ENCODE data around the gene TMEM88. TPM values are rescaled to one million over a fixed set of nuclear protein-coding genes. Genes with fewer than 3 reads are reported as not detected.

The TMEM88 gene
- total RNA-seq, 1 donor from 2014 or later: 26.3 TPM

DNA sequence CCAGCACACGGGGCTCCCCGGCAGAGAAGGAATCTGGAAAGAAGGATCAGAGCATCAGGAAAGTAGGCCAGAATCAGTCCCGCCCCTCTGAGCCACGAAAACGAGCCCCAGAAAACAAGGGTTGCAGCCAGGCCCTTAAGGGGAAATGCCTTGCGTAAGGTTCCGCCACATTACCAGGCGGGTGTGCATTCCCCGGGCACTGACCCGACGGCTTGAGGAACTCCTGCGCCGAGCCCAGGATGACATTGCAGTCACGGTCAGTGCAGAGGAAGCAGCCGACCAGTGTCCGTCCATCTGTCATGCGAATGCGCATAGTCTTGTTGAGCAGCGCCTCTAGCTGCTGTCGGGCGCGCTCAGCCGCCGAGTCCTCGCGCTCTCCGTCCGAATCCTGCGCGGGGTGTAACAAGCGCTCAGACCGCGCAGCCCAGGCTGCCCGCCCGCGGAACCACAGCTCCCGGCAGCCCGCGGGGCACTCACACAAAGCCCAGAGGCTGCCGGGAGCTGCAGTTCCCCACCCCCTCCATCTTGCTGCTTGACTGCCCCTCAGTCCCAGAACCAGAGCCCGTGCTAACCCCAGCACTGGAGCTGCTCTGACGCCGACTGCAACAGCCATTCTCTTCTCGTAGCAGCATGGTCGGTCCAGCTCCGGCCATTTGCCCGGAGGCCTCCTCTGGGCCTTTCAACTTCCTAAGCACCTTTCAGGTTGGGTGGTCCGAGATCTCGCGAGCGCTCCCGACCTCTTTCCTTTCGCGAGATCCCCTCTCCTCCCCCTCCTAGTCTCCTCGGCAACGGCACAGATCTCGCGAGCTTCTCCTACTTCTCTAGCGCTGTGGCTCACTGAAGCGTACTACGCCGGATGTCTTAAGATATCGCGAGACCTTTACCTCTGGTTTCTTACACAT, 2.2 kb downstream of the TMEM88 start, which contains the start of gene NAA38:
TSS of gene NAA38 (minus strand) at position 749 of the 902 bp plus-strand sequence. CDS start at position 653, 96 bp downstream.
- intact Hi-C loops (cut with DNase I): loop anchor here (5.0 kb wide), 1 partner anchor 35 kb away; no protein-coding TSS in a partner anchor
- Histone ChIP-seq H3K4me1 (peaks cover 38% of the 10 kb centered on the region), H3K36me3 (peaks cover 0 to 12% of the 10 kb centered on the region in 2 donors), H3K4me3 (peak within 1 kb of the TSS; percentile 53 to 72), H3K27me3 (no peaks in the 10 kb centered on the region), H3K9me3 (no peaks in the 10 kb centered on the region), H3K27ac (peak within 1 kb of the TSS; percentile 85)
- TF ChIP-seq POLR2AphosphoS5 (IDR thresholded peaks at IDR 0.05; ENCODE audit: insufficient read depth in 1 of 2, low read depth in 1 of 2): peak; percentile 62 to 92
- TF ChIP-seq POLR2A (IDR thresholded peaks at IDR 0.05): peak in 1 of 2 donors; percentile 54
- TF ChIP-seq, protein P1, sequence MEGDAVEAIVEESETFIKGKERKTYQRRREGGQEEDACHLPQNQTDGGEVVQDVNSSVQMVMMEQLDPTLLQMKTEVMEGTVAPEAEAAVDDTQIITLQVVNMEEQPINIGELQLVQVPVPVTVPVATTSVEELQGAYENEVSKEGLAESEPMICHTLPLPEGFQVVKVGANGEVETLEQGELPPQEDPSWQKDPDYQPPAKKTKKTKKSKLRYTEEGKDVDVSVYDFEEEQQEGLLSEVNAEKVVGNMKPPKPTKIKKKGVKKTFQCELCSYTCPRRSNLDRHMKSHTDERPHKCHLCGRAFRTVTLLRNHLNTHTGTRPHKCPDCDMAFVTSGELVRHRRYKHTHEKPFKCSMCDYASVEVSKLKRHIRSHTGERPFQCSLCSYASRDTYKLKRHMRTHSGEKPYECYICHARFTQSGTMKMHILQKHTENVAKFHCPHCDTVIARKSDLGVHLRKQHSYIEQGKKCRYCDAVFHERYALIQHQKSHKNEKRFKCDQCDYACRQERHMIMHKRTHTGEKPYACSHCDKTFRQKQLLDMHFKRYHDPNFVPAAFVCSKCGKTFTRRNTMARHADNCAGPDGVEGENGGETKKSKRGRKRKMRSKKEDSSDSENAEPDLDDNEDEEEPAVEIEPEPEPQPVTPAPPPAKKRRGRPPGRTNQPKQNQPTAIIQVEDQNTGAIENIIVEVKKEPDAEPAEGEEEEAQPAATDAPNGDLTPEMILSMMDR (IDR thresholded peaks at IDR 0.05): peak in 2 of 3 experiments; percentile 11 to 31
- peak; percentile 96 to 99 for DNase-seq (ENCODE audit: extremely low spot score in 2 of 2)

DNA sequence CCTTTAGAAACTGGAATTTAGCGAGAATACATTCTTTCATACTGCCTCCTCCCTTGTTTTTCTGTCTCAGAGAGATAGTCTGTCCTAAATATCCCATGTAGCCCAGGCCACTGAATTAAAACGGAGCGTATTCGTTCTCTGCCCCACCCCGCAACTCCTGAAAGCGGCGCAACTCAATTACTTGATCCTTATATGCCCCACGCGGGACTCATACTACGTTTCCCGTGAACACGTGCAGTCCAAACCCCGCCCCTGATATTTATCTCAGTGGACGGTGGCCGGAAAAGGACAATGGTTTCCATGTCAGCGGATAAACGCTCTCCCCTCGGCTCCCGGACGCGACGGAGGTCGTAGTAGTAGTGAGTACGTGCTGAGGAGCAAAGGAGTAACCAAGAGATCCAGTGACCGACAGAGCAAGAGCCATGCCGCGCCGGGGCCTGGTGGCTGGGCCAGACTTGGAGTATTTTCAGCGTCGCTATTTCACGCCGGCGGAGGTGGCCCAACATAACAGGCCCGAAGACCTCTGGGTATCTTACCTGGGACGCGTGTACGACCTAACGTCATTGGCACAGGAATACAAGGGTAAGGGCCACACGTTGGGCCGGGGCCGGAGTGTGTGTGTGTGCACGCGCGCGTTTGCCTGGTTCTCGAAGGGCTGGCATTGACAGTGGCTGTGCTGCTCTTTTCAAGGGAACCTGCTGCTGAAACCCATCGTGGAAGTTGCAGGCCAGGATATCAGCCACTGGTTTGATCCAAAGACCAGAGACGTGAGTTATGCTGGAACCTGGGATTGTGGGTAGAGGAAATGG, 3.1 kb downstream of the TMEM88 start, which contains the start of gene CYB5D1:
TSS of gene CYB5D1 (plus strand) at position 291 of the 809 bp plus-strand sequence. CDS start at position 423, 132 bp downstream.
- intact Hi-C loops (cut with DNase I): loop anchor here (5.0 kb wide), 1 partner anchor 36 kb away; no protein-coding TSS in a partner anchor
- peak in 1 of 2 donors; percentile 28 for TF ChIP-seq POLR2A (IDR thresholded peaks at IDR 0.05)
- TF ChIP-seq, protein P1 (IDR thresholded peaks at IDR 0.05): no peak
- peak; percentile 57 to 96 for TF ChIP-seq POLR2AphosphoS5 (IDR thresholded peaks at IDR 0.05; ENCODE audit: insufficient read depth in 1 of 2, low read depth in 1 of 2)

DNA sequence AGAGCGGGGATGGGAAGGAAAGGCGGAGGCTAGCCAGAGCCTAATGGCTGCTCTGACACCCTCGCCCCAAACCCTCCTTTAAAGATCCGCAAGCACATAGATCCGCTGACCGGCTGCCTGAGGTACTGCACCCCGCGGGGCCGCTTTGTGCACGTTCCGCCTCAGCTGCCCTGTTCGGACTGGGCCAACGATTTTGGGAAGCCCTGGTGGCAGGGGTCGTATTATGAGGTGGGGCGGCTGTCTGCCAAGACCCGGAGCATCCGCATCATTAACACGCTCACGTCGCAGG, 3.6 kb downstream of the TMEM88 start:
- peak in 1 of 2 donors; percentile 93 for DNase-seq (ENCODE audit: extremely low spot score in 2 of 2)
- no peaks in the 10 kb centered on the region for H3K27me3 ChIP-seq
- no peaks in the 10 kb centered on the region for H3K36me3 ChIP-seq
- peaks cover 40% of the 10 kb centered on the region for H3K4me1 ChIP-seq
- peak overlapping the region; percentile 53 to 72 for H3K4me3 ChIP-seq
- H3K9me3 ChIP-seq: no peaks in the 10 kb centered on the region
- TF ChIP-seq POLR2A (IDR thresholded peaks at IDR 0.05) (no peak), POLR2AphosphoS5 (IDR thresholded peaks at IDR 0.05; ENCODE audit: insufficient read depth in 1 of 2, low read depth in 1 of 2) (no peak)
- TF ChIP-seq, protein P1 (IDR thresholded peaks at IDR 0.05): peak in 1 of 3 experiments; percentile 14
- intact Hi-C loops (cut with DNase I): loop anchor here (5.0 kb wide), 1 partner anchor 36 kb away; no protein-coding TSS in a partner anchor
- H3K27ac ChIP-seq: peak overlapping the region; percentile 85

More for the DNA sequence above, 3.1 kb downstream of the TMEM88 start, which contains the start of gene CYB5D1:
- H3K4me3 ChIP-seq: peak within 1 kb of the TSS; percentile 53 to 72
- peak; percentile 96 to 97 for DNase-seq (ENCODE audit: extremely low spot score in 2 of 2)
- no peaks in the 10 kb centered on the region for H3K9me3 ChIP-seq
- H3K27ac ChIP-seq: peak within 1 kb of the TSS; percentile 85
- peaks cover 0 to 4% of the 10 kb centered on the region in 2 donors for H3K36me3 ChIP-seq
- no peaks in the 10 kb centered on the region for H3K27me3 ChIP-seq
- H3K4me1 ChIP-seq: peaks cover 37% of the 10 kb centered on the region

DNA sequence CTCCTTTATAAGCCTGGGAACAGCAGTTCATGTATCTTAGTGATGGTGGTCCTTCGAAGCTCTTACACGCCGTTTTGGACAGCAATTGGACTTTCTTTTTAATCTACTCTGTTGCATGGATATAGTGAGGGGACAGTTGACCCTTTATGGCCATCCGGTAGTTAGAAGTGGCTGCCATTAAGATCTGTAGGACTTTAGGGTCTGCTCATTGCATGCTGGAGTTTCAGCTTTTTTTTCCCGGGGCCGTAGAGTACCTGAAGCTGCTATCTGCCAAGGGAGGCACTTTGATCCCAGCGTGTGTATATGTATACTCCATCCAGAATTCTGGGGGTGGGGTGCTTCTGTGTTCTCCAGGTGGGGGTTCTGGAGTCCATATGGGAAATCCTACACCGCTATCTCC, 4.2 kb downstream of the TMEM88 start:
- Histone ChIP-seq H3K27me3 (no peaks in the 10 kb centered on the region), H3K4me3 (peak overlapping the region in 1 of 2 donors; percentile 53), H3K9me3 (no peaks in the 10 kb centered on the region), H3K27ac (no peak overlapping the region), H3K36me3 (no peaks in the 10 kb centered on the region), H3K4me1 (peaks cover 40% of the 10 kb centered on the region)
- no peak for TF ChIP-seq POLR2A (IDR thresholded peaks at IDR 0.05)
- TF ChIP-seq, protein P1 (IDR thresholded peaks at IDR 0.05): no peak
- no peak for TF ChIP-seq POLR2AphosphoS5 (IDR thresholded peaks at IDR 0.05; ENCODE audit: insufficient read depth in 1 of 2, low read depth in 1 of 2)
- DNase-seq (ENCODE audit: extremely low spot score in 2 of 2): peak; percentile 43 to 67
- intact Hi-C loops (cut with DNase I): loop anchor here (5.0 kb wide), 1 partner anchor 37 kb away; no protein-coding TSS in a partner anchor
